ENCODE data around the gene TTC34. TPM values are rescaled to one million over a fixed set of nuclear protein-coding genes. Genes with fewer than 3 reads are reported as not detected.

TTC34 gene
- total RNA-seq, 1 experiment from 2014 or later, result 0.61 TPM

DNA sequence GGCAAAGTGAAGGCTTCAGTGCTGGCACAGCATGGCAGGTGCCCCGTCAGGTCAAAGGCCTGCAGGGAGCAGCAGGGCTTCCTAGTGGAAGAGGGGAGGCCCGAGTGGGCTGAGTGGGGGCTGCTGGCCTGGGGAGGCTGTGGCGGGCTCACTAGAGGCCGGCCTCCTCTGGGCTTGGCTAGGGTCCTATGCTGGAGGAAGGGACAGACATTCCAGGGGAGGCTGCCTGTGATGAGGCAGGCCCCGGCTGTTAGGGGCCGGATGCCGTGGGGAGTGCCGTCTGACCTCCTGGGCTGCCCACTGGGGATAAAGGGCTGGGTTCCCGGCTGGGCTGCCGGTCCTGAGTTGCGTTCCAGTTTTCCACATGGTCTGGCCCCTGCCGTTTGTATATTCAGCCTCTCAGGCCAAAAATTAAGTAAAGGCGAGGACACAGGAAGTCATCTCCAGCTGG, 193.8 kb downstream of the TTC34 start (continued):
- TF ChIP-seq, protein P1, sequence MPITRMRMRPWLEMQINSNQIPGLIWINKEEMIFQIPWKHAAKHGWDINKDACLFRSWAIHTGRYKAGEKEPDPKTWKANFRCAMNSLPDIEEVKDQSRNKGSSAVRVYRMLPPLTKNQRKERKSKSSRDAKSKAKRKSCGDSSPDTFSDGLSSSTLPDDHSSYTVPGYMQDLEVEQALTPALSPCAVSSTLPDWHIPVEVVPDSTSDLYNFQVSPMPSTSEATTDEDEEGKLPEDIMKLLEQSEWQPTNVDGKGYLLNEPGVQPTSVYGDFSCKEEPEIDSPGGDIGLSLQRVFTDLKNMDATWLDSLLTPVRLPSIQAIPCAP (CRISPR knock-in tag; IDR thresholded peaks at IDR 0.05), result no peak
- TF ChIP-seq, protein P2, sequence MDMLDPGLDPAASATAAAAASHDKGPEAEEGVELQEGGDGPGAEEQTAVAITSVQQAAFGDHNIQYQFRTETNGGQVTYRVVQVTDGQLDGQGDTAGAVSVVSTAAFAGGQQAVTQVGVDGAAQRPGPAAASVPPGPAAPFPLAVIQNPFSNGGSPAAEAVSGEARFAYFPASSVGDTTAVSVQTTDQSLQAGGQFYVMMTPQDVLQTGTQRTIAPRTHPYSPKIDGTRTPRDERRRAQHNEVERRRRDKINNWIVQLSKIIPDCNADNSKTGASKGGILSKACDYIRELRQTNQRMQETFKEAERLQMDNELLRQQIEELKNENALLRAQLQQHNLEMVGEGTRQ (CRISPR knock-in tag; IDR thresholded peaks at IDR 0.05), result no peak

- no peak for ATAC-seq
- Mint-ChIP-seq H3K4me1 (no peaks in the 10 kb centered on the region), H3K4me3 (no peak overlapping the region), H3K27me3 (ENCODE audit: low read depth) (no peaks in the 10 kb centered on the region), H3K9me3 (peaks cover 6% of the 10 kb centered on the region), H3K36me3 (peaks cover 5% of the 10 kb centered on the region), H3K27ac (no peak overlapping the region)
- peak; percentile 8 for DNase-seq (ENCODE audit: low spot score)
- ChIA-PET POLR2A (no interaction called here), CTCF (no interaction called here)
- TF ChIP-seq ZNF281 (CRISPR knock-in tag; IDR thresholded peaks at IDR 0.05), result no peak
- TF ChIP-seq E2F1 (CRISPR knock-in tag; IDR thresholded peaks at IDR 0.05), result no peak
- no peak for TF ChIP-seq FOXJ3 (CRISPR knock-in tag; IDR thresholded peaks at IDR 0.05; ENCODE audit: borderline replicate concordance)
- TF ChIP-seq, protein P3, sequence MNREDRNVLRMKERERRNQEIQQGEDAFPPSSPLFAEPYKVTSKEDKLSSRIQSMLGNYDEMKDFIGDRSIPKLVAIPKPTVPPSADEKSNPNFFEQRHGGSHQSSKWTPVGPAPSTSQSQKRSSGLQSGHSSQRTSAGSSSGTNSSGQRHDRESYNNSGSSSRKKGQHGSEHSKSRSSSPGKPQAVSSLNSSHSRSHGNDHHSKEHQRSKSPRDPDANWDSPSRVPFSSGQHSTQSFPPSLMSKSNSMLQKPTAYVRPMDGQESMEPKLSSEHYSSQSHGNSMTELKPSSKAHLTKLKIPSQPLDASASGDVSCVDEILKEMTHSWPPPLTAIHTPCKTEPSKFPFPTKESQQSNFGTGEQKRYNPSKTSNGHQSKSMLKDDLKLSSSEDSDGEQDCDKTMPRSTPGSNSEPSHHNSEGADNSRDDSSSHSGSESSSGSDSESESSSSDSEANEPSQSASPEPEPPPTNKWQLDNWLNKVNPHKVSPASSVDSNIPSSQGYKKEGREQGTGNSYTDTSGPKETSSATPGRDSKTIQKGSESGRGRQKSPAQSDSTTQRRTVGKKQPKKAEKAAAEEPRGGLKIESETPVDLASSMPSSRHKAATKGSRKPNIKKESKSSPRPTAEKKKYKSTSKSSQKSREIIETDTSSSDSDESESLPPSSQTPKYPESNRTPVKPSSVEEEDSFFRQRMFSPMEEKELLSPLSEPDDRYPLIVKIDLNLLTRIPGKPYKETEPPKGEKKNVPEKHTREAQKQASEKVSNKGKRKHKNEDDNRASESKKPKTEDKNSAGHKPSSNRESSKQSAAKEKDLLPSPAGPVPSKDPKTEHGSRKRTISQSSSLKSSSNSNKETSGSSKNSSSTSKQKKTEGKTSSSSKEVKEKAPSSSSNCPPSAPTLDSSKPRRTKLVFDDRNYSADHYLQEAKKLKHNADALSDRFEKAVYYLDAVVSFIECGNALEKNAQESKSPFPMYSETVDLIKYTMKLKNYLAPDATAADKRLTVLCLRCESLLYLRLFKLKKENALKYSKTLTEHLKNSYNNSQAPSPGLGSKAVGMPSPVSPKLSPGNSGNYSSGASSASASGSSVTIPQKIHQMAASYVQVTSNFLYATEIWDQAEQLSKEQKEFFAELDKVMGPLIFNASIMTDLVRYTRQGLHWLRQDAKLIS (CRISPR knock-in tag; IDR thresholded peaks at IDR 0.05; ENCODE audit: borderline replicate concordance), result no peak
- TF ChIP-seq FOXK1 (CRISPR knock-in tag; IDR thresholded peaks at IDR 0.05), result no peak
- TF ChIP-seq, protein P4, sequence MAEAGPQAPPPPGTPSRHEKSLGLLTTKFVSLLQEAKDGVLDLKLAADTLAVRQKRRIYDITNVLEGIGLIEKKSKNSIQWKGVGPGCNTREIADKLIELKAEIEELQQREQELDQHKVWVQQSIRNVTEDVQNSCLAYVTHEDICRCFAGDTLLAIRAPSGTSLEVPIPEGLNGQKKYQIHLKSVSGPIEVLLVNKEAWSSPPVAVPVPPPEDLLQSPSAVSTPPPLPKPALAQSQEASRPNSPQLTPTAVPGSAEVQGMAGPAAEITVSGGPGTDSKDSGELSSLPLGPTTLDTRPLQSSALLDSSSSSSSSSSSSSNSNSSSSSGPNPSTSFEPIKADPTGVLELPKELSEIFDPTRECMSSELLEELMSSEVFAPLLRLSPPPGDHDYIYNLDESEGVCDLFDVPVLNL (CRISPR knock-in tag; IDR thresholded peaks at IDR 0.05; ENCODE audit: borderline replicate concordance, low read depth), result no peak
- no peak for TF ChIP-seq ZBTB21 (CRISPR knock-in tag; IDR thresholded peaks at IDR 0.05; ENCODE audit: borderline replicate concordance)
- TF ChIP-seq, protein P5, sequence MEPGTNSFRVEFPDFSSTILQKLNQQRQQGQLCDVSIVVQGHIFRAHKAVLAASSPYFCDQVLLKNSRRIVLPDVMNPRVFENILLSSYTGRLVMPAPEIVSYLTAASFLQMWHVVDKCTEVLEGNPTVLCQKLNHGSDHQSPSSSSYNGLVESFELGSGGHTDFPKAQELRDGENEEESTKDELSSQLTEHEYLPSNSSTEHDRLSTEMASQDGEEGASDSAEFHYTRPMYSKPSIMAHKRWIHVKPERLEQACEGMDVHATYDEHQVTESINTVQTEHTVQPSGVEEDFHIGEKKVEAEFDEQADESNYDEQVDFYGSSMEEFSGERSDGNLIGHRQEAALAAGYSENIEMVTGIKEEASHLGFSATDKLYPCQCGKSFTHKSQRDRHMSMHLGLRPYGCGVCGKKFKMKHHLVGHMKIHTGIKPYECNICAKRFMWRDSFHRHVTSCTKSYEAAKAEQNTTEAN (CRISPR knock-in tag; IDR thresholded peaks at IDR 0.05), result no peak
- no peak for TF ChIP-seq ZNF138 (CRISPR knock-in tag; conservative IDR thresholded peaks at IDR 0.05)
- no peak for TF ChIP-seq ZNF232 (CRISPR knock-in tag; IDR thresholded peaks at IDR 0.05)
- no peak for TF ChIP-seq ESRRA (CRISPR knock-in tag; IDR thresholded peaks at IDR 0.05; ENCODE audit: borderline replicate concordance)
- TF ChIP-seq CREM (CRISPR knock-in tag; IDR thresholded peaks at IDR 0.05), result no peak
- TF ChIP-seq, protein P1 (CRISPR knock-in tag; IDR thresholded peaks at IDR 0.05), result no peak
- no peak for TF ChIP-seq GRHL2 (CRISPR knock-in tag; IDR thresholded peaks at IDR 0.05; ENCODE audit: insufficient replicate concordance, severe bottlenecking)
- TF ChIP-seq ZNF219 (CRISPR knock-in tag; IDR thresholded peaks at IDR 0.05; ENCODE audit: borderline replicate concordance), result no peak
- TF ChIP-seq KAT7 (CRISPR knock-in tag; IDR thresholded peaks at IDR 0.05; ENCODE audit: borderline replicate concordance), result no peak
Observed at GRCh38 chr1:2606881-2607621, 194.4 kb downstream of the TTC34 start.
